ENCODE results near the gene TMEM63B.
"Not testable (repeated sequence)": the region's sequence is repeated elsewhere in the genome, so short reads cannot be mapped to it uniquely, and the experiment has no call there.

TMEM63B gene

GRCh38 chr6:44127186-44128019, at the start of gene TMEM63B, which contains the start of gene MRPL14:
Gene TMEM63B (plus strand): TSS chr6:44127554. CDS start chr6:44134585, 7,031 bp downstream.
Gene MRPL14 (minus strand): TSS chr6:44127452. CDS start chr6:44116611, 10,841 bp downstream.
- DNase-seq (ENCODE audit: low read depth): peak; percentile 91

- DNase-seq (ENCODE audit: low read depth): no peak
These were observed 49.0 kb upstream of the TMEM63B start for GRCh38 chr6:44078219-44078826.

GRCh38 chr6:44078827-44079671, 48.3 kb upstream of the TMEM63B start:
- peak; percentile 35 for DNase-seq (ENCODE audit: low read depth)

GRCh38 chr6:44079672-44080071, 47.7 kb upstream of the TMEM63B start:
- no peak for DNase-seq (ENCODE audit: low read depth)

GRCh38 chr6:44080561-44081521, 46.5 kb upstream of the TMEM63B start:
- DNase-seq (ENCODE audit: low read depth): no peak

GRCh38 chr6:44081753-44082152, 45.6 kb upstream of the TMEM63B start:
- DNase-seq (ENCODE audit: low read depth): no peak

GRCh38 chr6:44082872-44083321, 44.5 kb upstream of the TMEM63B start:
- DNase-seq (ENCODE audit: low read depth): no peak

GRCh38 chr6:44084231-44085014, 42.9 kb upstream of the TMEM63B start:
- no peak for DNase-seq (ENCODE audit: low read depth)

GRCh38 chr6:44085219-44085618, 42.1 kb upstream of the TMEM63B start:
- DNase-seq (ENCODE audit: low read depth): no peak

- no peak for DNase-seq (ENCODE audit: low read depth)
These were observed 40.3 kb upstream of the TMEM63B start for GRCh38 chr6:44086931-44087574.

- no peak for DNase-seq (ENCODE audit: low read depth)
These were observed 39.7 kb upstream of the TMEM63B start for GRCh38 chr6:44087623-44088022.

- DNase-seq (ENCODE audit: low read depth): no peak
These were observed 38.3 kb upstream of the TMEM63B start for GRCh38 chr6:44088827-44089590.

- no peak for DNase-seq (ENCODE audit: low read depth)
These were observed 36.9 kb upstream of the TMEM63B start for GRCh38 chr6:44090465-44090864.

- not testable (repeated sequence) for DNase-seq (ENCODE audit: low read depth)
These were observed 36.0 kb upstream of the TMEM63B start for GRCh38 chr6:44091356-44091755.

GRCh38 chr6:44091981-44092884, 35.1 kb upstream of the TMEM63B start:
- DNase-seq (ENCODE audit: low read depth): no peak

- DNase-seq (ENCODE audit: low read depth): no peak
These were observed 34.3 kb upstream of the TMEM63B start for GRCh38 chr6:44093066-44093465.

- DNase-seq (ENCODE audit: low read depth): no peak
These were observed 33.5 kb upstream of the TMEM63B start for GRCh38 chr6:44093750-44094402.

All from stimulated activated CD8-positive, alpha-beta memory T cell treated with anti-CD3 and anti-CD28 coated beads, Interleukin-12 subunit alpha, Interleukin-12 subunit beta, amount 100 ng/mL, for 4 hours (primary cell).